Activated CD4-positive, alpha-beta memory T cell treated with anti-CD3 and anti-CD28 coated beads, Interleukin-2, amount 10 ng/mL, durations not matched to agents 7 days and 5 days (primary cell): ENCODE results near the gene CASK. TPM values are rescaled to one million over a fixed set of nuclear protein-coding genes. Genes with fewer than 3 reads are reported as not detected.
"Not testable (repeated sequence)": the region's sequence is repeated elsewhere in the genome, so short reads cannot be mapped to it uniquely, and the experiment has no call there.

Source experiments
- CTCF ChIA-PET: fragments of 350-600 bp; sonication (Branson Sonifier 250); formaldehyde crosslinking; loops from one replicate; lab custom pipeline; 2021; ENCODE audit warnings: antibody characterized with exemption, inconsistent platforms; lab: Charles Lee
- POLR2A ChIA-PET: fragments of 350-600 bp; sonication (Branson Sonifier 250); formaldehyde crosslinking; loops from one replicate; lab custom pipeline; 2021; ENCODE audit warnings: antibody characterized with exemption; lab: Charles Lee
- DNase-seq: peaks from one replicate; pipeline ENCODE4 v3.0.0-alpha.2; 2020
- H3K27ac Mint-ChIP-seq: one replicate; pipeline ENCODE4 v1.8.0; 2021; ENCODE audit warnings: mild to moderate bottlenecking, mixed read lengths
- H3K27me3 Mint-ChIP-seq: one replicate; pipeline ENCODE4 v1.8.0; 2021; ENCODE audit warnings: mixed read lengths
- H3K36me3 Mint-ChIP-seq: one replicate; pipeline ENCODE4 v1.8.0; 2021; ENCODE audit warnings: low read depth, mixed read lengths
- H3K4me1 Mint-ChIP-seq: one replicate; pipeline ENCODE4 v1.8.0; 2021; ENCODE audit warnings: mixed read lengths
- H3K4me3 Mint-ChIP-seq: one replicate; pipeline ENCODE4 v1.8.0; 2021; ENCODE audit warnings: mild to moderate bottlenecking, mixed read lengths
- H3K9me3 Mint-ChIP-seq: one replicate; pipeline ENCODE4 v1.8.0; 2021; ENCODE audit warnings: mixed read lengths
- total RNA-seq, 2 experiments: library from RNA; stranded (reverse); gene quantifications; one replicate each; pipeline ENCODE4 v1.2.3, GENCODE V29; 2021

Gene CASK
- total RNA-seq, 2 experiments from 2014 or later: 30.1 to 32.7 TPM

GRCh38 chrX:41688156-41688555, 235.2 kb downstream of the CASK start:
- Mint-ChIP-seq H3K9me3 (no peaks in the 10 kb centered on the region), H3K36me3 (peaks cover 6% of the 10 kb centered on the region), H3K27me3 (no peaks in the 10 kb centered on the region), H3K4me1 (peaks cover 31% of the 10 kb centered on the region), H3K27ac (no peak overlapping the region), H3K4me3 (no peak overlapping the region)
- CTCF ChIA-PET: no interaction called here
- DNase-seq: no peak
- POLR2A ChIA-PET: interaction anchor here (0.6 kb wide), 1 partner anchor 82 kb away, joined by 3 read pairs; no protein-coding TSS in a partner anchor

DNA sequence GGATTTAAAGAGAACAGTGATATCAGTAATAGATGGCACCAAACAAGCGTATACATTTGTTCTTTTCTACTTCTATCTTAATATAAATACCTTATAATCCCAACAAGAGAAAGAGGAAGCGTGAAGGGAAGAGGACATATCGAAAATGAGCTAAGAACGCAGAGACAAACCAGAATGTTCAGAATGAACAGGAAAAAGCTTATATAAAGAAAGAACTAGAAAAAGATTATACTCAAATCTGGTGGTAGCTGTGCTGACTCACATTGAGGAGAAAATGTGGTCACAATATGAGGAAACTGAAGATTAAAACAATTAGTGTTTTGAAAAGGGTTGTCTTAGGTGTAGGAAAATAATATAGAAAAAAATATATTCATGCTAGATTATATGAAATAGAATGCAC, 236.6 kb downstream of the CASK start:
- DNase-seq: no peak
- H3K27ac Mint-ChIP-seq: no peak overlapping the region
- H3K4me1 Mint-ChIP-seq: peaks cover 22% of the 10 kb centered on the region
- ChIA-PET POLR2A (no interaction called here), CTCF (no interaction called here)
- no peaks in the 10 kb centered on the region for H3K27me3 Mint-ChIP-seq
- no peak overlapping the region for H3K4me3 Mint-ChIP-seq
- H3K9me3 Mint-ChIP-seq: no peaks in the 10 kb centered on the region
- H3K36me3 Mint-ChIP-seq: peaks cover 3% of the 10 kb centered on the region

DNA sequence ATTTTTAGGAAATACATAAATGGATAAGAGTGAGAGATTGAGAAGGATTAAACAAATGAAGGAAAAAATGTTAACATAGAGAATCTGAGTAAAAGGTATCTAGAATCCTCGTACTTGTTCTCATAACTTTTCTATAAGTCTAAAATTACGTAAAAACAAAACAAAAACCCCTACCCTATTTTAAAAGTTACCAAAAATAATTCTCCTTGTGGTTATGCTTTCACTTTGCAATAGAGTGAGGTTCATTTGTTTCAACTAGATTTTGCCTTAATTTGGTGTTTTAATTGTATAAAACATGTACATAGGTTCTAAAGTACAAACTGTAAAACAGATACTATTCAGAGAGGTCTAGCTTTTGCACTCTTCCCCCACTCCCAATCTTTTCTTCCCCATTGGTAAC, 238.4 kb downstream of the CASK start:
- POLR2A ChIA-PET: no interaction called here
- CTCF ChIA-PET: no interaction called here
- DNase-seq: no peak

GRCh38 chrX:41684138-41684537, 239.2 kb downstream of the CASK start:
- no peak overlapping the region for H3K4me3 Mint-ChIP-seq
- ChIA-PET POLR2A (no interaction called here), CTCF (no interaction called here)
- DNase-seq: no peak
- H3K9me3 Mint-ChIP-seq: no peaks in the 10 kb centered on the region
- H3K27me3 Mint-ChIP-seq: no peaks in the 10 kb centered on the region
- H3K27ac Mint-ChIP-seq: no peak overlapping the region
- peaks cover 4% of the 10 kb centered on the region for H3K36me3 Mint-ChIP-seq
- peaks cover 22% of the 10 kb centered on the region for H3K4me1 Mint-ChIP-seq

More for the DNA sequence above, 238.4 kb downstream of the CASK start:
- no peak overlapping the region for H3K4me3 Mint-ChIP-seq
- peaks cover 22% of the 10 kb centered on the region for H3K4me1 Mint-ChIP-seq
- H3K36me3 Mint-ChIP-seq: peaks cover 3% of the 10 kb centered on the region
- H3K27me3 Mint-ChIP-seq: no peaks in the 10 kb centered on the region
- H3K9me3 Mint-ChIP-seq: no peaks in the 10 kb centered on the region
- H3K27ac Mint-ChIP-seq: no peak overlapping the region

DNA sequence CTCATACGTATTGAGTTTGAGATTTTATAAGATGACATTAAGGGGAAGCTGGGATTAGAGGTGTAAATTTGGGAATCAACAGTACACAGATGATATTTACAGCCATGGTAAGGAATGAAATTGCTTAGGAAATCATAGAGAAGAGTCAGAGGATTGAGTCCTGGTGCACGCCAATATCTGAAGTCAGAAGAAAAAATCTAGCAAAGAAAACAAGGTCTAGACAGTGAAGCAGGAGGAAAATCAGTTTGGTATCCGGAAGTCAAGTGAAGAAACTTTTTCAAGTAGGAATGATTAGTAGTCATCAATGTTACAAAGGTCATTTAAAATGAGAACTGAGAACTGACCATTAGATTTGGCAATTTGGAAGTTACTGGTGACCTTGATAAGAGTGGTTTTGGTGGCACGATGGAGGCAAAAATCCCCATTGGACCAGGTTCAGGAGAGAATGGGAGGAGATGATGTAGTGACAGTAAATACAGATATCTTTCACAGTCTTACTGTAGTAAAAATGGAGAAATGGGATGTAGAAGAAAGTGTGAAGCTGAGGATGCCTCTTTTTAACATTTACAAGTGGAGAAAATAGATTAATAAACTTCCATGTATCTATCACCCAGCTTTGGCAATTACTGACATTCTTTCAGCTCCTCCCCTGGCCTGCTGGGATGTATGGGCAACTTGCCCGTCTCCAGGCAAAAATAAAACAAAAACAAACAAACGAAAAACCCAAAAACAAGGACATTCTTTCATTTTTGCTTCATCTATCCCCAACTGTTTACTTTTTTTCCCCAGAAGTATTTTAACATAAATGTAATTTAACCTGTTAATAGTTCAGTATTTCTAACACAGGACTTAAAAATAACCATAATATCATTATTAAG, 245.9 kb downstream of the CASK start:
- POLR2A ChIA-PET: no interaction called here
- Mint-ChIP-seq H3K27me3 (no peaks in the 10 kb centered on the region), H3K36me3 (peaks cover 22% of the 10 kb centered on the region), H3K27ac (no peak overlapping the region), H3K4me3 (no peak overlapping the region), H3K4me1 (peaks cover 13% of the 10 kb centered on the region), H3K9me3 (no peaks in the 10 kb centered on the region)
- CTCF ChIA-PET: interaction anchor here (0.7 kb wide), 1 partner anchor 64 kb away, joined by 3 read pairs; no protein-coding TSS in a partner anchor
- no peak for DNase-seq

DNA sequence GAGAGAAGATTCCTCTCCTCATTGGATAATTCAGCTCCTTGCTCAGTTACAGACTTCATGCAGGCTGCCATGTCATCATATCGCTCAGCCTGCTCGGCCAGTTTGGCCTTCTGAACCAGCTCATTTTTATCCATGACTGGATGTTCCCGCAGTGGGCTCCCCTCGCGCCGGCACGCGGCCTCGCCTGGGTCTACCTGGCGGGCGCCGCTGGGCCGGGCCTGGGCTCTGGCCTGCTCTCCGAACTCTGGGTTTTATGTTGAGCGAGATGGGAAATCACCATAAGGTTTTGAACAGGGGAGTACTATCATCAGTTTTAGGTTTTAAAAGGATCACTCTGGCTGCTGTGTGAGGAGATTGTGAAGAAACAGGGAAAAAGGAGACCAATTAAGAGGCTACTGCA, 247.0 kb downstream of the CASK start:
- CTCF ChIA-PET: interaction anchor here (0.7 kb wide), 1 partner anchor 65 kb away, joined by 3 read pairs; no protein-coding TSS in a partner anchor
- H3K4me3 Mint-ChIP-seq, H3K27me3 Mint-ChIP-seq, H3K9me3 Mint-ChIP-seq, H3K27ac Mint-ChIP-seq, POLR2A ChIA-PET, DNase-seq: not testable (repeated sequence)
- Mint-ChIP-seq H3K36me3 (peaks cover 22% of the 10 kb centered on the region), H3K4me1 (peaks cover 16% of the 10 kb centered on the region)

DNA sequence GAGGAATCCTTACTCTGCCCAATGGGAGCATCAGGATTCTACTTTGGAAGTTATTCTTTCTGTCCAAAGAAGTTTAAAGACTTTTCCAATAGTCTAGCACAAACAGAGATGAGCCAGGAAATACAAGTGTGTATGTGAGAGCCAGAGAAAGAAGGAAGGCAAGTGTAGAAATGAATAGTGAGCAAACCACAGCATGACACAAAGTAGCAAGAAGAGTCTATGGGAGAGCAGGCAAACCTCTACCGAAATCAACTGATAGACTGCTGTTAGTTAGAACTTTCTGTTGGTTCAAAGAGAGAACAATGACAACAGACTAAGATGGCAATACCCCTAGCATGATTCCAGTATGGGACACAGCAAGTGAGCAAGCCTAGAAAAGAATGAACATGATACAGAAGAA, 250.7 kb downstream of the CASK start:
- Mint-ChIP-seq H3K27me3 (no peaks in the 10 kb centered on the region), H3K4me3 (no peak overlapping the region), H3K36me3 (peaks cover 33% of the 10 kb centered on the region), H3K27ac (no peak overlapping the region), H3K9me3 (no peaks in the 10 kb centered on the region), H3K4me1 (peaks cover 25% of the 10 kb centered on the region)
- POLR2A ChIA-PET: no interaction called here
- DNase-seq: no peak
- CTCF ChIA-PET: no interaction called here

GRCh38 chrX:41671082-41671481, 252.3 kb downstream of the CASK start:
- H3K4me1 Mint-ChIP-seq: peaks cover 36% of the 10 kb centered on the region
- ChIA-PET POLR2A (no interaction called here), CTCF (interaction anchor here (0.5 kb wide), 1 partner anchor 12 kb away, joined by 3 read pairs; no protein-coding TSS in a partner anchor)
- DNase-seq: no peak
- no peaks in the 10 kb centered on the region for H3K27me3 Mint-ChIP-seq
- no peaks in the 10 kb centered on the region for H3K9me3 Mint-ChIP-seq
- H3K4me3 Mint-ChIP-seq: no peak overlapping the region
- no peak overlapping the region for H3K27ac Mint-ChIP-seq
- H3K36me3 Mint-ChIP-seq: peaks cover 25% of the 10 kb centered on the region

DNA sequence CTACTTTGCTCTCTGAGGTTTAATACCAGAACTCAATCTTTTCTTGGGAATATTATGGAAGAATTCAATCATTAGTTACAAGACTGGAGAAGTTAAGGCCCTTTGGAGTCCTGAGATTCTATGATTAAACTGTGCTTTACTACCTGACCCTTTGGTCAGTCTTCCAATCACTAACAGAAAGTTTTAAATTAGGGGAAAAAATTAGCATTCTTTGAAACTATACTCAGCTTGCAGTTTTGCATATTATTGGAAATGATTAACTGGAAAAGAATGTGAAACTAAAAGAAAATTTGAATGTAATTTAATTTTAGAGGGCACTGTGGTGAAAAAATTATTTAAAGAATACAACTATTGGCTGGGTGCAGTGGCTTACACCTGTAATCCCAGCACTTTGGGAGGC, 253.2 kb downstream of the CASK start:
- Mint-ChIP-seq H3K9me3 (no peaks in the 10 kb centered on the region), H3K27ac (no peak overlapping the region), H3K27me3 (no peaks in the 10 kb centered on the region), H3K36me3 (peaks cover 27% of the 10 kb centered on the region), H3K4me3 (no peak overlapping the region), H3K4me1 (peaks cover 45% of the 10 kb centered on the region)
- no peak for DNase-seq
- ChIA-PET CTCF (no interaction called here), POLR2A (no interaction called here)

DNA sequence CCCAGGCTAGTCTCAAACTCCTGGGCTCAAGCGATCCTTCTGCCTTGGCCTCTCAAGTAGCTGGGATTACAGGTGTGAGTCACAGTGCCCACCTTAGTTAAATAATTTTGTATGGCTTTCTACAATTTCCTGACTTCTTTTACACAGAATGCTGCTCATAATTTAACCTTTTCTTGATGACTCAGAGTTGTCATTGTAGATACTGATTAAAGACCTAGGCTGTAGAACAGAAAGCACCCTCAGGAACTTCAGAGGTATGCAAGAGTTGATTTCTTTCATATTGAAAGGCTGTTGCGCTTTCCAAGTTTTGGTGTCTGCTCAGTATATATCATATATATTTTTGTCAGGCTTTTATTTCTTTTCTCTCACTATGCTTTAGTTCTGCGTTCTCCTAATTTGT, 255.7 kb downstream of the CASK start:
- no peak overlapping the region for H3K4me3 Mint-ChIP-seq
- peaks cover 43% of the 10 kb centered on the region for H3K4me1 Mint-ChIP-seq
- H3K36me3 Mint-ChIP-seq: peaks cover 19% of the 10 kb centered on the region
- no peak for DNase-seq
- ChIA-PET POLR2A (interaction anchor here (1.2 kb wide), 1 partner anchor 53 kb away, joined by 3 read pairs; no protein-coding TSS in a partner anchor), CTCF (no interaction called here)
- no peaks in the 10 kb centered on the region for H3K9me3 Mint-ChIP-seq
- no peaks in the 10 kb centered on the region for H3K27me3 Mint-ChIP-seq
- no peak overlapping the region for H3K27ac Mint-ChIP-seq

DNA sequence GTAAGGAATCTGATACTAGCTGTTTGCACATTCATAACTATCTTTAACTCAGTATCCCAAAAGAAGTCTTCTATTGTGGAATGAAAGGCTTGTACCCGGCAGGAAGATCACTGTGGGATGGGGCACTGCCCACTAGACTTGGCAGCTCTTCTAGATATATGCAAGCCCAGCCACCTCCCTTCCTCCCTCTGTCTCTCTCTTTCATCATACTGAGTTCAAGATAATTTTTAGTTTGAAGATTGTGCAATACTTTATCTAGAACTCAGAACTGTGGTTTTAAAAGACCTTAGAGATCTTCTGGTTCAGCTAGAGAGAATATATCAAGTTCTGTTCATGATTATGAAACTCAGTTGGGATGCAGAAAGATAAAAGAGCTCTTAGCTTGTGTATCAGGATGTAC, 257.1 kb downstream of the CASK start:
- Mint-ChIP-seq H3K27me3 (no peaks in the 10 kb centered on the region), H3K36me3 (peaks cover 21% of the 10 kb centered on the region), H3K27ac (peak overlapping the region; percentile 58), H3K4me3 (no peak overlapping the region), H3K9me3 (no peaks in the 10 kb centered on the region), H3K4me1 (peaks cover 36% of the 10 kb centered on the region)
- POLR2A ChIA-PET: interaction anchor here (1.0 to 1.2 kb wide), 2 partner anchors 54 to 105 kb away, joined by 3 to 4 read pairs; no protein-coding TSS in a partner anchor
- CTCF ChIA-PET: no interaction called here
- no peak for DNase-seq

DNA sequence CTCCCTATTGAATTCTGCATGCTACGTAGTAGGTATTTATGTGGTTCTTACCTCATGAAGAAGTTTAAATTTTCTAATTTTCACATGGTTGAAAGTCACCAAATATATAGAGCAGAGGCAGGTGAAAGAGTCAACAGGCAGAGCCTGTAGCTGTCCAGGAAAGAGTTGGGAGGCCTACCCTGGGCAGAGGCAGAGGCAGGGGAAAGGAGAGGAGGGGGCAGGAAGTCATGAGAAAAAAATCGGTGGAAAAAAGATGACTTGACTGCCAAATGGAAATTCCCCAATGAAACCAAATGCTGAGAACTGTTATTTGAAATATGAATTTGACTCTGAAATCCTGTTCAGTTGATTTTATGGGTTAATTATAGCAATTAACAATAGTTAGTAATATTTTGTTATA, 257.7 kb downstream of the CASK start:
- Mint-ChIP-seq H3K9me3 (no peaks in the 10 kb centered on the region), H3K4me3 (no peak overlapping the region), H3K27me3 (no peaks in the 10 kb centered on the region), H3K4me1 (peaks cover 37% of the 10 kb centered on the region), H3K27ac (peak overlapping the region; percentile 44), H3K36me3 (peaks cover 17% of the 10 kb centered on the region)
- POLR2A ChIA-PET: no interaction called here
- DNase-seq: no peak
- CTCF ChIA-PET: no interaction called here

DNA sequence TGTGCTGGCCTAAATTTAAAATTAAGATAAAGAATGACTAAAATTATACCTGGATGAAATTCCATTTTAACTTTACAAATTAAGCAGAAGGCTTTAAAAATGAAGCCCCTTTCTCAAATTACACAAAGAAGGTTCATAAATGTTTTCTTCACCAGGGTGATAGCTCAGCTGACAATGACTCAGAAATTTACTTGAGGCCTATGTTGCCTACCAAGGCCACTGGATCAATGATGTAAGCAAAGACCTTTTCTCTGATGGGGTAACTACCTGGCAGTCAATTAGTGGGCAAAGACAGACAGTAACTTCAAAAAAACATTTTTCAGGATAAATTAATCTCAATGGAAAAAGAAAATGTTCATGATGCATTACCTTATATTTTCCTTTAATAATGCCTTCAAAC, 258.4 kb downstream of the CASK start:
- ChIA-PET POLR2A (no interaction called here), CTCF (no interaction called here)
- peaks cover 19% of the 10 kb centered on the region for H3K36me3 Mint-ChIP-seq
- no peak overlapping the region for H3K4me3 Mint-ChIP-seq
- H3K9me3 Mint-ChIP-seq: no peaks in the 10 kb centered on the region
- H3K27me3 Mint-ChIP-seq: no peaks in the 10 kb centered on the region
- H3K27ac Mint-ChIP-seq: no peak overlapping the region
- DNase-seq: no peak
- peaks cover 37% of the 10 kb centered on the region for H3K4me1 Mint-ChIP-seq
